ENCODE measurements around the gene TOMM40L. TPM values are rescaled to one million over a fixed set of nuclear protein-coding genes. Genes with fewer than 3 reads are reported as not detected.

Gene TOMM40L
- total RNA-seq, 1 donor from 2014 or later = 34.1 TPM

- intact Hi-C loops (cut with DNase I) = loop anchor here (5.0 kb wide), 1 partner anchor 531 kb away; no protein-coding TSS in a partner anchor
- DNase-seq (ENCODE audit: low spot score) = no peak
Observed at GRCh38 chr1:161196111-161196510, 29.7 kb upstream of the TOMM40L start.

GRCh38 chr1:161196521-161197451 is 29.1 kb upstream of the TOMM40L start:
- DNase-seq (ENCODE audit: low spot score) = no peak
- intact Hi-C loops (cut with DNase I) = loop anchor here (5.0 kb wide), 1 partner anchor 531 kb away; no protein-coding TSS in a partner anchor

- intact Hi-C loops (cut with DNase I) = loop anchor here (5.0 kb wide), 1 partner anchor 530 kb away; no protein-coding TSS in a partner anchor
- DNase-seq (ENCODE audit: low spot score) = no peak
Observed at GRCh38 chr1:161197560-161198193, 28.2 kb upstream of the TOMM40L start.

GRCh38 chr1:161198194-161198896 is 27.5 kb upstream of the TOMM40L start:
- intact Hi-C loops (cut with DNase I) = loop anchor here (5.0 kb wide), 1 partner anchor 529 kb away; no protein-coding TSS in a partner anchor
- no peak for DNase-seq (ENCODE audit: low spot score)

- intact Hi-C loops (cut with DNase I) = loop anchor here (5.0 kb wide), 1 partner anchor 528 kb away; no protein-coding TSS in a partner anchor
- DNase-seq (ENCODE audit: low spot score) = no peak
Observed at GRCh38 chr1:161198897-161199431, 26.9 kb upstream of the TOMM40L start, which contains the start of gene ADAMTS4. TSS of gene ADAMTS4 (minus strand) at chr1:161199054. CDS start at chr1:161198627, 427 bp downstream.

- no peak for DNase-seq (ENCODE audit: low spot score)
- intact Hi-C loops (cut with DNase I) = loop anchor here (5.0 kb wide), 3 partner anchors 113 to 528 kb away; partner anchors contain the start of gene SDHC
Observed at GRCh38 chr1:161199506-161200139, 26.2 kb upstream of the TOMM40L start.

GRCh38 chr1:161200421-161200991 is 25.4 kb upstream of the TOMM40L start:
- intact Hi-C loops (cut with DNase I) = loop anchor here (5.0 kb wide), 2 partner anchors 112 to 187 kb away; partner anchors contain the start of gene SDHC
- no peak for DNase-seq (ENCODE audit: low spot score)

- peak; percentile 80 for DNase-seq (ENCODE audit: low spot score)
- intact Hi-C loops (cut with DNase I) = loop anchor here (5.0 kb wide), 2 partner anchors 111 to 186 kb away; partner anchors contain the start of gene SDHC
Observed at GRCh38 chr1:161200992-161201835, 24.6 kb upstream of the TOMM40L start.

GRCh38 chr1:161201836-161202712 is 23.8 kb upstream of the TOMM40L start, which contains the start of gene NDUFS2:
TSS of gene NDUFS2 (plus strand) at chr1:161202367. CDS start at chr1:161202386, 19 bp downstream.
- DNase-seq (ENCODE audit: low spot score) = peak; percentile 99
- intact Hi-C loops (cut with DNase I) = loop anchor here (5.0 kb wide), 2 partner anchors 110 to 185 kb away; partner anchors contain the start of gene SDHC

GRCh38 chr1:161206411-161207140 is 19.3 kb upstream of the TOMM40L start:
- no peak for DNase-seq (ENCODE audit: low spot score)
- intact Hi-C loops (cut with DNase I) = no loop called here

- intact Hi-C loops (cut with DNase I) = no loop called here
Observed at GRCh38 chr1:161207173-161207572, 18.7 kb upstream of the TOMM40L start.

GRCh38 chr1:161209790-161210409 is 16.0 kb upstream of the TOMM40L start:
- intact Hi-C loops (cut with DNase I) = no loop called here

More at GRCh38 chr1:161207173-161207572, 18.7 kb upstream of the TOMM40L start:
- peak; percentile 78 for DNase-seq (ENCODE audit: low spot score)

GRCh38 chr1:161214369-161214768 is 11.5 kb upstream of the TOMM40L start:
- intact Hi-C loops (cut with DNase I) = no loop called here
- DNase-seq (ENCODE audit: low spot score) = no peak

More at GRCh38 chr1:161209790-161210409, 16.0 kb upstream of the TOMM40L start:
- DNase-seq (ENCODE audit: low spot score) = peak; percentile 88

GRCh38 chr1:161215076-161215475 is 10.8 kb upstream of the TOMM40L start, which contains the start of gene FCER1G:
TSS of gene FCER1G (plus strand) at chr1:161215295. CDS start at chr1:161215322, 27 bp downstream.
- peak; percentile 87 for DNase-seq (ENCODE audit: low spot score)
- intact Hi-C loops (cut with DNase I) = no loop called here

Measured in cardiac septum (tissue), 1 donor.